Cardiac fibroblast (primary cell): ENCODE results near the gene KCNH6.

Experiments used
- DNase-seq, 2 donors: peaks; one replicate each; pipeline versions ENCODE4 v3.0.0 to v3.0.0-alpha.2; 2010; ENCODE audit warnings: low read depth in 2 of 2
- H3K4me3 ChIP-seq, 2 donors: replicated peaks in 1 of 2; 1 replicate in 1 of 2; 2 replicates in 1 of 2; pipeline ENCODE4 v1.5.1; 2011; ENCODE audit warnings: low read depth in 2 of 2, low read length in 2 of 2, mild to moderate bottlenecking in 2 of 2, moderate library complexity in 1 of 2
- CTCF ChIP-seq: IDR thresholded peaks from one replicate; pipeline ENCODE4 v1.5.1; 2011; ENCODE audit warnings: low read depth, mild to moderate bottlenecking, low read length, inconsistent platforms

The KCNH6 gene

GRCh38 chr17:63587770-63588169 is 64.6 kb downstream of the KCNH6 start:
- peak in 1 of 2 donors; percentile 9 for DNase-seq
- TF ChIP-seq CTCF, result no peak
- no peak overlapping the region for H3K4me3 ChIP-seq

GRCh38 chr17:63588797-63589196 is 65.6 kb downstream of the KCNH6 start:
- no peak for TF ChIP-seq CTCF
- DNase-seq, result no peak

GRCh38 chr17:63589646-63590045 is 66.5 kb downstream of the KCNH6 start:
- H3K4me3 ChIP-seq, result no peak overlapping the region
- TF ChIP-seq CTCF, result no peak
- no peak for DNase-seq

More at GRCh38 chr17:63588797-63589196, 65.6 kb downstream of the KCNH6 start:
- H3K4me3 ChIP-seq, result no peak overlapping the region

GRCh38 chr17:63592797-63593196 is 69.6 kb downstream of the KCNH6 start:
- TF ChIP-seq CTCF, result no peak
- DNase-seq, result no peak
- H3K4me3 ChIP-seq, result no peak overlapping the region

- H3K4me3 ChIP-seq, result no peak overlapping the region
- DNase-seq, result no peak
- TF ChIP-seq CTCF, result no peak
These were observed 72.0 kb downstream of the KCNH6 start for GRCh38 chr17:63595132-63595531.
